HK-2 (cell line): ENCODE data around the gene DNAJB7.
"Not testable (repeated sequence)": the region's sequence is repeated elsewhere in the genome, so short reads cannot be mapped to it uniquely, and the experiment has no call there.

Experiments used
- DNase-seq: peaks from one replicate; pipeline ENCODE4 v3.0.0-alpha.2; 2018; ENCODE audit not compliant: unreplicated experiment

The DNAJB7 gene

GRCh38 chr22:40844951-40845350 lies 17.0 kb downstream of the DNAJB7 start:
- DNase-seq: no peak

GRCh38 chr22:40838486-40838885 lies 23.4 kb downstream of the DNAJB7 start:
- no peak for DNase-seq

DNA sequence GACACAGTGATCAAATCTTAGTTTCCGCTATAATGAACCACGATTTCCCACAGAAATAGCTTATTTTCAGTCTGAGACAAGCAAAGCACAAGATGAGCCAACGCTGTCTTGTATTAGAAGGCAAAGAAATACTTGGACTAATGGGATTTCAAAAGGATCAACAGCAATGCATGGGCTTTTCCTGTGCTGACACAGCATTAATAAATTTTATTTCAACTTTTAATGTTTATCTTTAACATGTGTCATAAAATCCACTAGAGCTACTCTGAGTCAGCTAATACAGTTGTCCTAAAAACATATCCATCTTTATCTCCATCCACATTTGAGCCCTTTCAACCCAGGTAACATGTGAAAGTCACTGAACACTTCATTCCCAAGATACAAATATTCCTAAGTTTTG lies 27.3 kb downstream of the DNAJB7 start:
- no peak for DNase-seq

DNA sequence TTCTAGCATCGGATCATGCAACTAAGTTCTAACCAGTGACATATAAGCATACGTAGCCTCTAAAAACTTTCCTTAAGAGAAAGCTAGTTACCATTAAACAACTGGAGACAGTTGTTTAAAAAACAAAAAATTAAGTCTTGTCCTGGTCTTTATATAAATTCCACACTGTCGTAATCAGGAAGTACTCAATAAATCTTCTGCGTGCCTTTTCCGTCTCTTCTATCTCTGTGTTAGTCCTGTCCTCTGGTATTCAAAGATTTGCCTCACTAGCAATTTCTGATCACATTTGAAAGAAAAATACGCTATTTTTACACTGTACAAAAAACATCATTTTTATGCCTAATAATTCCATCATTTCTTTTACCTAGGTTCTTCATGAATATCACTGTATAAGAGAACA lies 32.8 kb downstream of the DNAJB7 start:
- no peak for DNase-seq

- no peak for DNase-seq
These were observed 34.8 kb downstream of the DNAJB7 start for GRCh38 chr22:40826984-40827741.

- DNase-seq: not testable (repeated sequence)
These were observed 35.6 kb downstream of the DNAJB7 start for GRCh38 chr22:40826292-40826691.

DNA sequence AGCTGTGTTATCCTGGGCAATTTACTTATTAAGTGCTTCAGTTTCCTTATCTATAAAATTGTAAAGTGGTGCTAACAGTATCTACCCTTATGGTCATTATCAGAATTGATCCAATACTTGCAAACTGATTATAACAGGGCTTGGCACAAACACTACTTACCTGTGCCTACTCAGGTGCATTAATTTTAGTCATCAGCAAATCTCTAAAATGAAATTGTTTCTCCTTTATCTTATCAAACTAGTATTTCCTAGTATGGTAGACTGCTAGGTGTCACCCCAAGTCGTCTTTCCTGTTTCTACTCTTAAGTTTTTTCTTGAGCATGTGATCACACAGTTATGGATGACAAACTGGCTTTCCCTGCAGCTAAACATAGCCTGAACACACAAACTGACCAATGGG lies 38.5 kb downstream of the DNAJB7 start:
- DNase-seq: no peak

- DNase-seq: no peak
These were observed 42.2 kb downstream of the DNAJB7 start for GRCh38 chr22:40819599-40820140.

- DNase-seq: peak; percentile 88
These were observed 42.9 kb downstream of the DNAJB7 start, which contains the start of gene SLC25A17 for GRCh38 chr22:40818747-40819598. TSS of gene SLC25A17 (minus strand) at chr22:40819346. CDS start at chr22:40819248, 98 bp downstream.

- no peak for DNase-seq
These were observed 43.6 kb downstream of the DNAJB7 start for GRCh38 chr22:40818192-40818746.

GRCh38 chr22:40817737-40818136 lies 44.2 kb downstream of the DNAJB7 start:
- no peak for DNase-seq

- DNase-seq: no peak
These were observed 48.0 kb downstream of the DNAJB7 start for GRCh38 chr22:40813912-40814315.
